H1 (cell line): ENCODE measurements around the gene AOPEP. TPM values are rescaled to one million over a fixed set of nuclear protein-coding genes. Genes with fewer than 3 reads are reported as not detected.

ENCODE experiments used
- CTCF ChIA-PET: fragments of 300-600 bp; sonication (Branson Sonifier 250); formaldehyde crosslinking; loops from one replicate; lab custom pipeline; 2021; ENCODE audit not compliant: partially characterized antibody; lab: Charles Lee
- POLR2A ChIA-PET: fragments of 300-600 bp; sonication (Branson Sonifier 250); formaldehyde crosslinking; loops from one replicate; lab custom pipeline; 2021; ENCODE audit warnings: inconsistent platforms; ENCODE audit not compliant: partially characterized antibody; lab: Charles Lee
- DNase-seq, 2 experiments: peaks; one replicate each; pipeline versions ENCODE4 v3.0.0 to v3.0.0-alpha.2; 2010 to 2022; ENCODE audit warnings: low spot score in 2 of 2, low read depth in 1 of 2, mixed read lengths in 1 of 2
- FAIRE-seq: peaks from 2 replicates; lab custom pipeline; 2011; peaks lifted over from hg19 to GRCh38; lab: Jason Lieb, UNC
- H2AFZ ChIP-seq: 2 replicates; pipeline ENCODE4 v1.8.1; 2012; ENCODE audit warnings: low read length, inconsistent platforms
- H2AK5ac ChIP-seq: 2 replicates; pipeline ENCODE4 v1.6.1; 2013; ENCODE audit warnings: low read depth, low read length
- H2BK120ac ChIP-seq: replicated peaks from 2 replicates; pipeline ENCODE3; 2013; ENCODE audit warnings: low read depth, low read length, inconsistent platforms
- H2BK12ac ChIP-seq: 2 replicates; pipeline ENCODE4 v1.6.1; 2013; ENCODE audit warnings: low read depth, low read length
- H2BK15ac ChIP-seq: 2 replicates; pipeline ENCODE4 v1.6.1; 2013; ENCODE audit warnings: low read length
- H2BK20ac ChIP-seq: 2 replicates; pipeline ENCODE4 v1.6.1; 2013; ENCODE audit warnings: low read length
- H2BK5ac ChIP-seq: 2 replicates; pipeline ENCODE4 v1.6.1; 2013; ENCODE audit warnings: low read depth, low read length
- H3K14ac ChIP-seq: 2 replicates; pipeline ENCODE4 v1.6.1; 2013; ENCODE audit warnings: inconsistent platforms; ENCODE audit not compliant: insufficient read length
- H3K18ac ChIP-seq: 2 replicates; pipeline ENCODE4 v1.6.1; 2013; ENCODE audit warnings: low read length; ENCODE audit errors: extremely low read depth
- H3K23ac ChIP-seq: 2 replicates; pipeline ENCODE4 v1.6.1; 2013; ENCODE audit warnings: inconsistent platforms; ENCODE audit not compliant: insufficient read length
- H3K23me2 ChIP-seq: 2 replicates; pipeline ENCODE4 v1.6.1; 2013; ENCODE audit warnings: low read depth, low read length
- H3K27ac ChIP-seq: 2 replicates; pipeline ENCODE4 v1.6.1; 2011; ENCODE audit warnings: low read depth, low read length, inconsistent platforms
- H3K27me3 ChIP-seq, 4 experiments: replicated peaks in 1 of 4; 1 replicate in 1 of 4; 2 replicates in 3 of 4; pipeline versions ENCODE4 v1.6.1 to v1.8.1; 2011 to 2013; ENCODE audit warnings: low read length in 3 of 4, mild to moderate bottlenecking in 3 of 4, inconsistent platforms in 2 of 4, mixed read lengths in 2 of 4, moderate library complexity in 1 of 4; ENCODE audit not compliant: control insufficient read depth in 3 of 4, insufficient read depth in 3 of 4; ENCODE audit errors: extremely low read depth in 1 of 4
- H3K36me3 ChIP-seq, 4 experiments: 2 replicates each; pipeline versions ENCODE4 v1.6.1 to v1.8.1; 2011 to 2013; ENCODE audit warnings: mild to moderate bottlenecking in 4 of 4, low read length in 3 of 4, moderate library complexity in 2 of 4, control low read depth in 1 of 4, inconsistent platforms in 1 of 4; ENCODE audit not compliant: insufficient read depth in 4 of 4, control insufficient read depth in 2 of 4
- H3K4ac ChIP-seq: replicated peaks from 2 replicates; pipeline ENCODE3; 2013; ENCODE audit warnings: low read length, low read depth, mixed read lengths, inconsistent platforms; ENCODE audit not compliant: insufficient read length
- H3K4me1 ChIP-seq, 4 experiments: replicated peaks in 1 of 4; 1 replicate in 1 of 4; 2 replicates in 3 of 4; pipeline versions ENCODE4 v1.6.1 to v1.8.1; 2011 to 2013; ENCODE audit warnings: low read length in 3 of 4, inconsistent platforms in 2 of 4, mixed read lengths in 1 of 4; ENCODE audit not compliant: insufficient read depth in 4 of 4, control insufficient read depth in 3 of 4
- H3K4me2 ChIP-seq, 2 experiments: 2 replicates each; pipeline versions ENCODE4 v1.6.1 to v1.8.1; 2011 to 2013; ENCODE audit warnings: low read depth in 2 of 2, low read length in 2 of 2, control low read depth in 1 of 2, inconsistent platforms in 1 of 2, mild to moderate bottlenecking in 1 of 2; ENCODE audit not compliant: insufficient read depth in 1 of 2
- H3K4me3 ChIP-seq, 4 experiments: fragments of 200-600, 300-600 bp in 1 of 4; sonication (generic), shearing (Covaris generic), sonication (Bioruptor Twin) in 1 of 4; 2 replicates each; pipeline versions ENCODE4 v1.5.1 to v1.8.1; 2011 to 2016; ENCODE audit warnings: low read length in 4 of 4, low read depth in 3 of 4, control low read depth in 2 of 4, inconsistent platforms in 2 of 4, mild to moderate bottlenecking in 2 of 4, mixed read lengths in 1 of 4, moderate library complexity in 1 of 4; ENCODE audit not compliant: insufficient read depth in 2 of 4; ENCODE audit errors: extremely low read depth in 1 of 4
- H3K56ac ChIP-seq: replicated peaks from 2 replicates; pipeline ENCODE3; 2013; ENCODE audit warnings: low read depth, mild to moderate bottlenecking, mixed read lengths, low read length, inconsistent platforms; ENCODE audit not compliant: insufficient read length
- H3K79me1 ChIP-seq: 2 replicates; pipeline ENCODE4 v1.6.1; 2013; ENCODE audit warnings: low read depth, low read length, control low read depth
- H3K79me2 ChIP-seq, 2 experiments: 2 replicates each; pipeline versions ENCODE4 v1.6.1 to v1.8.1; 2012 to 2013; ENCODE audit warnings: low read length in 2 of 2, mild to moderate bottlenecking in 2 of 2, inconsistent platforms in 1 of 2; ENCODE audit not compliant: insufficient read depth in 2 of 2, control insufficient read depth in 1 of 2
- H3K9ac ChIP-seq, 4 experiments: replicated peaks in 1 of 4; 1 replicate in 1 of 4; 2 replicates in 3 of 4; pipeline versions ENCODE4 v1.6.1 to v1.8.1; 2011 to 2013; ENCODE audit warnings: low read depth in 3 of 4, low read length in 3 of 4, control low read depth in 2 of 4, mild to moderate bottlenecking in 2 of 4, moderate library complexity in 2 of 4, inconsistent platforms in 1 of 4; ENCODE audit errors: extremely low read depth in 1 of 4
- H3K9me3 ChIP-seq, 2 experiments: 2 replicates each; pipeline versions ENCODE4 v1.6.1 to v1.8.1; 2012 to 2013; ENCODE audit warnings: mild to moderate bottlenecking in 2 of 2, moderate library complexity in 2 of 2, control low read depth in 1 of 2, inconsistent platforms in 1 of 2, low read depth in 1 of 2, low read length in 1 of 2, mixed read lengths in 1 of 2; ENCODE audit not compliant: insufficient read depth in 2 of 2
- H4K20me1 ChIP-seq, 2 experiments: replicated peaks in 1 of 2; 2 replicates each; pipeline versions ENCODE3 to v1.8.1; 2011 to 2013; ENCODE audit warnings: inconsistent platforms in 2 of 2, low read length in 2 of 2, mild to moderate bottlenecking in 1 of 2; ENCODE audit not compliant: insufficient read depth in 2 of 2, control insufficient read depth in 1 of 2
- H4K5ac ChIP-seq: 2 replicates; pipeline ENCODE4 v1.6.1; 2013; ENCODE audit warnings: low read length, low read depth, mixed read lengths, inconsistent platforms; ENCODE audit not compliant: insufficient read length
- H4K8ac ChIP-seq: 2 replicates; pipeline ENCODE4 v1.8.0; 2013; ENCODE audit warnings: mild to moderate bottlenecking, moderate library complexity, low read length, inconsistent platforms; ENCODE audit not compliant: insufficient read depth; ENCODE audit errors: extremely low read depth
- H4K91ac ChIP-seq: replicated peaks from 2 replicates; pipeline ENCODE3; 2013; ENCODE audit warnings: low read length, mixed read lengths, inconsistent platforms; ENCODE audit not compliant: insufficient read length
- BRCA1 ChIP-seq: IDR thresholded peaks from 2 replicates; pipeline ENCODE4 v1.6.1; 2012; ENCODE audit warnings: low read depth, low read length, improper control_type of control experiment
- CEBPB ChIP-seq: IDR thresholded peaks from 2 replicates; pipeline ENCODE4 v1.6.1; 2012; ENCODE audit warnings: low read depth, low read length
- SP2 ChIP-seq: IDR thresholded peaks from 2 replicates; pipeline ENCODE4 v1.6.1; 2012; ENCODE audit warnings: mild to moderate bottlenecking, low read length, inconsistent platforms
- WGBS, 2 experiments: shearing (Covaris generic) in 1 of 2; methylation state at CpG; one replicate each; pipeline versions ENCODE4 v1.1.6 to v1.1.7; 2013 to 2015; ENCODE audit warnings: low lambda C conversion rate in 2 of 2, mixed read lengths in 2 of 2, inconsistent platforms in 1 of 2, low coverage in 1 of 2, missing lambda C conversion rate in 1 of 2; ENCODE audit not compliant: insufficient replicate concordance in 2 of 2, insufficient coverage in 1 of 2, insufficient read length in 1 of 2; ENCODE audit errors: extremely low coverage in 1 of 2, missing lambda C conversion rate in 1 of 2; 5-methylcytosine and 5-hydroxymethylcytosine counted together
- polyA plus RNA-seq, 7 experiments: library from polyadenylated mRNA; depleted of rRNA in 3 of 7; stranded (reverse) in 5 of 7; unstranded in 2 of 7; fragments of >200 nt in 5 of 7; fragments of 200-250 nt in 2 of 7; gene quantifications; 1 replicate in 5 of 7; 2 replicates in 1 of 7; 4 replicates in 1 of 7; pipeline versions ENCODE4 v1.2.1 to v1.2.3, GENCODE V29; 2011 to 2013; ENCODE audit warnings: missing spikeins in 2 of 7, mixed read lengths in 2 of 7
- total RNA-seq: library from RNA; stranded (reverse); fragmentation: NEBNext Ultra II Directional; extraction: Animal tissue kit (Norgen Biotek cat#: 25700); gene quantifications from 2 replicates; pipeline ENCODE4 v1.2.1, GENCODE V29; 2021

AOPEP gene
- total and polyA plus RNA-seq, 2 of the 8 experiments (the other 6 are each of a cell fraction or from before 2014, with no cell fraction given) = 6.1 to 14.3 TPM

DNA sequence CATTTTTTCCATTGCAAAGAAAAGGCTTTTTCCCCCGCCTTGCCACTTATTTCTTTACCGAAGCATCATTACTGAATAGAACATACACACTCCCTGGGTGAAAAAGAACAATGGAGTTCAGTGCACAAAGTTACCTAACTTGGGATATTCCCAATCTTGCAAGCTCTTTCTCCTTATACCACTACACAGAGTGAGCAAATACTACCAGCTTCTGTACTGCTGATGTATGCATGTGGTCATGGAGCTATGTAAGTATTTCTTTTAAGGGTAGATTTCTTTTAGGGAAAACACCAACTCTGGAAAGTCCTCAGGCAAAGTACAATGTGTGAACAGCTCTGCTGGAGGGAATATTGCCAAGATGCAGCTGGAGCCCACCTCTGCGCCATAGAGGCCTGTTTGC lies 81.1 kb downstream of the AOPEP start:
- H2BK12ac ChIP-seq = no peak overlapping the region
- no peak overlapping the region for H4K5ac ChIP-seq
- no peaks in the 10 kb centered on the region for H3K79me2 ChIP-seq
- H3K9ac ChIP-seq = no peak overlapping the region
- H2AFZ ChIP-seq = no peak overlapping the region
- 0 out of 8 replicates have a peak, but pooled peaks cover 0 to 2% (median 0%) of the 10 kb centered on the region in 4 experiments for H3K36me3 ChIP-seq
- H3K79me1 ChIP-seq = peaks cover 3% of the 10 kb centered on the region; the same call in 1 of the 2 replicates
- no peak overlapping the region for H2BK15ac ChIP-seq
- no peaks in the 10 kb centered on the region for H4K20me1 ChIP-seq
- no peak overlapping the region for H3K56ac ChIP-seq
- H3K23ac ChIP-seq = no peak overlapping the region
- H2BK120ac ChIP-seq = no peak overlapping the region
- no peaks in the 10 kb centered on the region for H3K23me2 ChIP-seq
- H3K18ac ChIP-seq = no peak overlapping the region
- no peak overlapping the region for H2BK20ac ChIP-seq
- no peaks in the 10 kb centered on the region for H3K27me3 ChIP-seq
- FAIRE-seq (no peak), DNase-seq (no peak)
- H3K4ac ChIP-seq = no peak overlapping the region
- CTCF ChIA-PET = interaction anchor here (0.7 kb wide), 1 partner anchor 24 kb away, joined by 3 read pairs; no protein-coding TSS in a partner anchor
- TF ChIP-seq BRCA1 (no peak), SP2 (no peak), CEBPB (no peak)
- no peak overlapping the region for H2BK5ac ChIP-seq
- H2AK5ac ChIP-seq = no peak overlapping the region
- POLR2A ChIA-PET = no interaction called here
- no peak overlapping the region for H4K8ac ChIP-seq
- H3K9me3 ChIP-seq = no peaks in the 10 kb centered on the region
- no peak overlapping the region for H3K4me3 ChIP-seq
- no peaks in the 10 kb centered on the region for H3K4me1 ChIP-seq
- no peak overlapping the region for H4K91ac ChIP-seq
- H3K4me2 ChIP-seq = no peak overlapping the region
- WGBS, 2 experiments = 89% methylated on average over 3 of the region's 3 CpGs; no CpG with 5 or more reads in 1 of the 2 experiments
- no peak overlapping the region for H3K14ac ChIP-seq
- no peak overlapping the region for H3K27ac ChIP-seq
